Uterus (tissue), 4 donors: ENCODE measurements around the gene SRPRB. TPM values are rescaled to one million over a fixed set of nuclear protein-coding genes. Genes with fewer than 3 reads are reported as not detected.

Source experiments
- DNase-seq, 2 donors: peaks; one replicate each; pipeline ENCODE4 v3.0.0-alpha.2; 2019 to 2020
- H3K27ac ChIP-seq, 2 donors: fragments of 200-600 bp; sonication (generic); 1 replicate in 1 of 2; 2 replicates in 1 of 2; pipeline ENCODE4 v1.5.1; 2016 to 2018
- H3K27me3 ChIP-seq, 2 donors: fragments of 200-600 bp; sonication (generic); one replicate each; pipeline ENCODE4 v1.5.1; 2018 to 2019; ENCODE audit warnings: control low read depth in 1 of 2
- H3K36me3 ChIP-seq, 2 donors: fragments of 200-600 bp; sonication (generic); one replicate each; pipeline ENCODE4 v1.5.1; 2019; ENCODE audit warnings: control low read depth in 1 of 2
- H3K4me1 ChIP-seq, 2 donors: fragments of 200-600 bp; sonication (generic); one replicate each; pipeline ENCODE4 v1.5.1; 2018 to 2019; ENCODE audit warnings: control low read depth in 1 of 2
- H3K4me3 ChIP-seq, 2 donors: fragments of 200-600 bp; sonication (generic); 1 replicate in 1 of 2; 2 replicates in 1 of 2; pipeline ENCODE4 v1.5.1; 2018 to 2019; ENCODE audit warnings: mild to moderate bottlenecking in 1 of 2
- H3K9me3 ChIP-seq, 2 donors: fragments of 200-600 bp; sonication (generic); one replicate each; pipeline ENCODE4 v1.5.1; 2019; ENCODE audit warnings: control low read depth in 1 of 2
- CTCF ChIP-seq, 4 experiments: fragments of 200-600 bp in 2 of 4; fragments of 450-650 bp in 2 of 4; sonication (generic) in 2 of 4; IDR thresholded peaks; one replicate each; pipeline ENCODE4 v1.5.1; 2016 to 2019; ENCODE audit warnings: antibody characterized with exemption in 4 of 4, mild to moderate bottlenecking in 2 of 4, moderate library complexity in 1 of 4
- POLR2A ChIP-seq, 2 donors: fragments of 450-650 bp; IDR thresholded peaks; one replicate each; pipeline ENCODE4 v1.6.1; 2016; ENCODE audit warnings: antibody characterized with exemption in 2 of 2, mild to moderate bottlenecking in 1 of 2, moderate library complexity in 1 of 2
- intact Hi-C: fragments of 100-400 bp; cut with DNase I; formaldehyde crosslinking; loops from one replicate; pipeline ENCODE4 v1.15.1; 2023; ENCODE audit warnings: low total_unique reads
- total RNA-seq, 4 donors: library from RNA; depleted of rRNA in 3 of 4; stranded (reverse); fragments of >200 nt in 3 of 4; gene quantifications; one replicate each; pipeline versions ENCODE4 v1.1.0 to v1.2.4, GENCODE V29; 2014 to 2023
- donor health status: DM: yes; HTN: yes; CAD: no.

Gene SRPRB
- total RNA-seq, 4 donors from 2014 or later = 12.0 to 66.2 (median 28.9) TPM

- H3K36me3 ChIP-seq = no peaks in the 10 kb centered on the region
- no peaks in the 10 kb centered on the region for H3K9me3 ChIP-seq
- TF ChIP-seq CTCF (IDR thresholded peaks at IDR 0.05) (no peak), POLR2A (IDR thresholded peaks at IDR 0.05) (no peak)
- no peaks in the 10 kb centered on the region for H3K4me1 ChIP-seq
- no peak for DNase-seq
- H3K27ac ChIP-seq = no peak overlapping the region
- intact Hi-C loops = no loop called here
- no peaks in the 10 kb centered on the region for H3K27me3 ChIP-seq
- no peak overlapping the region for H3K4me3 ChIP-seq
Observed at GRCh38 chr3:133859381-133860234, 54.0 kb downstream of the SRPRB start.

DNA sequence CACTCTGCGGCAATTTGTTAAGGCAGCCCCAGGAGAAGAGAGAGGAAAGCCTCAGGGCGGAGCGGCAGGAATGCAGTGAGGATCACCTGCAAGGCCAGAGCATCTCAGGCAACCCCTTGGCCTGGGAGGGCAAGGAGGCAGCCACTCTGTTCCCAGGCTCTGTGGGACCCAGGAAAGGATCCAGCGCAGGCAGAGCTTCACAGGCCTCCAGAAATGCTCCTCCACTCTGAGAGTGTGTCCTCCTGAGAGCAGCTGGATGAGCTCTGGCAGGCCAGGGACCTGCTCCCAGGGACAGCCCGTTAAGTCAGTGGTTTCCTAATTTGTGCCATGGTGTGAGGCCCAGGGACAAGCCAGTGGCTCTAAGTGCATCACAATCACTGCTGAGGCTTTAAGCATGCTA, 54.9 kb downstream of the SRPRB start:
- TF ChIP-seq POLR2A (IDR thresholded peaks at IDR 0.05) (no peak), CTCF (IDR thresholded peaks at IDR 0.05) (no peak)
- no peaks in the 10 kb centered on the region for H3K9me3 ChIP-seq
- intact Hi-C loops = no loop called here

GRCh38 chr3:133862161-133862560, 56.5 kb downstream of the SRPRB start:
- TF ChIP-seq CTCF (IDR thresholded peaks at IDR 0.05) (no peak), POLR2A (IDR thresholded peaks at IDR 0.05) (no peak)
- no peaks in the 10 kb centered on the region for H3K4me1 ChIP-seq
- H3K36me3 ChIP-seq = no peaks in the 10 kb centered on the region
- H3K4me3 ChIP-seq = no peak overlapping the region
- no peaks in the 10 kb centered on the region for H3K9me3 ChIP-seq
- intact Hi-C loops = no loop called here
- DNase-seq = no peak
- no peaks in the 10 kb centered on the region for H3K27me3 ChIP-seq
- no peak overlapping the region for H3K27ac ChIP-seq

More for the DNA sequence above, 54.9 kb downstream of the SRPRB start:
- Histone ChIP-seq H3K27ac (no peak overlapping the region), H3K4me3 (no peak overlapping the region), H3K36me3 (no peaks in the 10 kb centered on the region), H3K27me3 (no peaks in the 10 kb centered on the region), H3K4me1 (no peaks in the 10 kb centered on the region)
- DNase-seq = no peak

DNA sequence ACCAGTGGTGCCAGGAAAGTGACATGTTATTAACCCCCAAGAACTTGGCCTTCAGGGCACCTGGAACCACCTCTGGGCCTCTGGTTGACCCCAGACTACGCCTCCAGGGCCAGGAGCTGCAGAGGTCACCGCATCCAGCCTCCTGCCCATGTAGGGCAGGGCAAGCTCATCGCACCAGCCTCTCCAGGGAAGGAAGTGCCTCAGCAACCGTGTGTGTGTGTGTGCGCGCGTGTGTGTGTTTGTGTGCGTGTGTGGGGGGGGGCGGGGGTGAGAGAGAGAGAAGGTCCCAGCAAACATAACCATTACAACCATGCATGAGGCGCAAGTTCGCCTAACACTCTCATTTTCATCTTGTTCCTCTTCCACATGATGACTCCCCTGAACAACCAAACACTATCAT, 58.3 kb downstream of the SRPRB start:
- Histone ChIP-seq H3K27ac (no peak overlapping the region), H3K27me3 (no peaks in the 10 kb centered on the region), H3K9me3 (no peaks in the 10 kb centered on the region), H3K36me3 (no peaks in the 10 kb centered on the region), H3K4me3 (no peak overlapping the region), H3K4me1 (no peaks in the 10 kb centered on the region)
- intact Hi-C loops = no loop called here
- TF ChIP-seq CTCF (IDR thresholded peaks at IDR 0.05) = no peak
- no peak for TF ChIP-seq POLR2A (IDR thresholded peaks at IDR 0.05)
- no peak for DNase-seq

GRCh38 chr3:133864616-133865015, 59.0 kb downstream of the SRPRB start:
- DNase-seq = no peak
- Histone ChIP-seq H3K27me3 (no peaks in the 10 kb centered on the region), H3K4me3 (no peak overlapping the region), H3K36me3 (no peaks in the 10 kb centered on the region), H3K9me3 (no peaks in the 10 kb centered on the region), H3K4me1 (no peaks in the 10 kb centered on the region), H3K27ac (no peak overlapping the region)
- TF ChIP-seq CTCF (IDR thresholded peaks at IDR 0.05) (no peak), POLR2A (IDR thresholded peaks at IDR 0.05) (no peak)
- intact Hi-C loops = no loop called here
